Testis (tissue), 2 donors: Measurements from ENCODE around the gene ROBO1.

ENCODE experiments used
- POLR2A ChIP-seq: fragments of 450-650 bp; IDR thresholded peaks from one replicate; pipeline ENCODE4 v1.6.1; 2017; ENCODE audit warnings: antibody characterized with exemption, mild to moderate bottlenecking, moderate library complexity
- TF ChIP-seq, protein P1 (sequence below), 3 experiments: fragments of 450-650 bp in 2 of 3; fragments of 200-600 bp in 1 of 3; sonication (generic) in 1 of 3; IDR thresholded peaks; one replicate each; pipeline ENCODE4 v1.5.1; 2016 to 2019; ENCODE audit warnings: antibody characterized with exemption in 3 of 3, mild to moderate bottlenecking in 2 of 3, moderate library complexity in 1 of 3

DNA sequence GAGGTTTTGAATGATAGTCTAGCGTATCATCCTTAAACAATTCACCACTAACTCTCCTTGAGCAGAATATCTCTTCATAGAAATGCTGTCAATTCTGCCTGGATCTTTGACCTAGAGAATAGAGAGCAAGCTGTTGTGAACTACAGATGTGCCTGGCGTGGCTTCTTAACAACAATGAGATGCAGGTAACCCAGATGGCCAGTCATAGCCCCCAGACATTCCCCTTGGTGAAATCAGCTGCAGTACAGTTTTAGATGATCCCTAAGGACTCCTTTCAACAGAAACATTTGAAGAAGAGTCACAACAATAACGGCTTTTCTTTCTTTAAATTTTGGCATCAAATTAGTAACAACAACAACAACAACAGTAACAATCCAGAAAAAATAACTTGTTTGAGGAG, 1041.3 kb downstream of the ROBO1 start:
- TF ChIP-seq POLR2A: no peak
- TF ChIP-seq, protein P1, sequence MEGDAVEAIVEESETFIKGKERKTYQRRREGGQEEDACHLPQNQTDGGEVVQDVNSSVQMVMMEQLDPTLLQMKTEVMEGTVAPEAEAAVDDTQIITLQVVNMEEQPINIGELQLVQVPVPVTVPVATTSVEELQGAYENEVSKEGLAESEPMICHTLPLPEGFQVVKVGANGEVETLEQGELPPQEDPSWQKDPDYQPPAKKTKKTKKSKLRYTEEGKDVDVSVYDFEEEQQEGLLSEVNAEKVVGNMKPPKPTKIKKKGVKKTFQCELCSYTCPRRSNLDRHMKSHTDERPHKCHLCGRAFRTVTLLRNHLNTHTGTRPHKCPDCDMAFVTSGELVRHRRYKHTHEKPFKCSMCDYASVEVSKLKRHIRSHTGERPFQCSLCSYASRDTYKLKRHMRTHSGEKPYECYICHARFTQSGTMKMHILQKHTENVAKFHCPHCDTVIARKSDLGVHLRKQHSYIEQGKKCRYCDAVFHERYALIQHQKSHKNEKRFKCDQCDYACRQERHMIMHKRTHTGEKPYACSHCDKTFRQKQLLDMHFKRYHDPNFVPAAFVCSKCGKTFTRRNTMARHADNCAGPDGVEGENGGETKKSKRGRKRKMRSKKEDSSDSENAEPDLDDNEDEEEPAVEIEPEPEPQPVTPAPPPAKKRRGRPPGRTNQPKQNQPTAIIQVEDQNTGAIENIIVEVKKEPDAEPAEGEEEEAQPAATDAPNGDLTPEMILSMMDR (IDR thresholded peaks at IDR 0.05): no peak
